IMR-90 (cell line): ENCODE data around the gene ZCCHC7.

Experiments
- BHLHE40 ChIP-seq: fragments of 150-350 bp; IDR thresholded peaks from 2 replicates; pipeline ENCODE4 v1.6.1; 2016; ENCODE audit warnings: mild to moderate bottlenecking, low read depth, low read length
- CTCF ChIP-seq: conservative IDR thresholded peaks from 2 replicates; pipeline ENCODE4 v1.5.1; 2012; ENCODE audit warnings: mild to moderate bottlenecking, low read depth, low read length, improper control_type of control experiment
- FOS ChIP-seq: fragments of 150-350 bp; IDR thresholded peaks from 2 replicates; pipeline ENCODE4 v1.6.1; 2016; ENCODE audit warnings: low read depth, low read length
- POLR2A ChIP-seq: IDR thresholded peaks from 2 replicates; pipeline ENCODE4 v1.6.1; 2012; ENCODE audit warnings: mild to moderate bottlenecking, low read depth, low read length
- RAD21 ChIP-seq: IDR thresholded peaks from 2 replicates; pipeline ENCODE4 v1.6.1; 2012; ENCODE audit warnings: low read length, improper control_type of control experiment
- SMC3 ChIP-seq: fragments of 150-350 bp; IDR thresholded peaks from 2 replicates; pipeline ENCODE4 v1.6.1; 2016; ENCODE audit warnings: low read depth, mild to moderate bottlenecking, antibody characterized with exemption, low read length, moderate library complexity

GRCh38 chr9:37301854-37302172 lies 181.4 kb downstream of the ZCCHC7 start:
- no peak for TF ChIP-seq CTCF
- no peak for TF ChIP-seq RAD21
- TF ChIP-seq SMC3: no peak
- TF ChIP-seq BHLHE40: no peak
- no peak for TF ChIP-seq POLR2A
- no peak for TF ChIP-seq FOS
